ENCODE measurements around the gene PPP1R17.

DNA sequence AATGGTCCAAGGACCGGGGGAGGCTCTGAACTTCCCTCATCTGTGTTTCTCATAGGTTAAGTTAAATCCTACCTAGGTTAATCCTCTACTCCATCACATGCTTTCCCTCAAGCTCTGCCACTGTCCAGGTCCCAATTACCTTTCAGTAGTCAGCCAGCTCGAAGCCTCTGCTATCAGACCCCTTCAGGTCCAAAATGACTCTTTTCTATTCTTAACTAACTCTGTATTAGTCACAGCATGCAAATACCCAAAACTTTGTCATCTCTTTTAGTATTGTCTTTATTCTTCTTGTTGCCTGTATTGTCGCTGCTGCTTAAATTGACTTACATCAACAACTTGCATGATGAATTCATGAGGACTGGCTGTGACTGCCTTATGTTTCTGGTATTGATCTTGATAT, 15.3 kb downstream of the PPP1R17 start:
- TF ChIP-seq, protein P1, sequence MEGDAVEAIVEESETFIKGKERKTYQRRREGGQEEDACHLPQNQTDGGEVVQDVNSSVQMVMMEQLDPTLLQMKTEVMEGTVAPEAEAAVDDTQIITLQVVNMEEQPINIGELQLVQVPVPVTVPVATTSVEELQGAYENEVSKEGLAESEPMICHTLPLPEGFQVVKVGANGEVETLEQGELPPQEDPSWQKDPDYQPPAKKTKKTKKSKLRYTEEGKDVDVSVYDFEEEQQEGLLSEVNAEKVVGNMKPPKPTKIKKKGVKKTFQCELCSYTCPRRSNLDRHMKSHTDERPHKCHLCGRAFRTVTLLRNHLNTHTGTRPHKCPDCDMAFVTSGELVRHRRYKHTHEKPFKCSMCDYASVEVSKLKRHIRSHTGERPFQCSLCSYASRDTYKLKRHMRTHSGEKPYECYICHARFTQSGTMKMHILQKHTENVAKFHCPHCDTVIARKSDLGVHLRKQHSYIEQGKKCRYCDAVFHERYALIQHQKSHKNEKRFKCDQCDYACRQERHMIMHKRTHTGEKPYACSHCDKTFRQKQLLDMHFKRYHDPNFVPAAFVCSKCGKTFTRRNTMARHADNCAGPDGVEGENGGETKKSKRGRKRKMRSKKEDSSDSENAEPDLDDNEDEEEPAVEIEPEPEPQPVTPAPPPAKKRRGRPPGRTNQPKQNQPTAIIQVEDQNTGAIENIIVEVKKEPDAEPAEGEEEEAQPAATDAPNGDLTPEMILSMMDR (IDR thresholded peaks at IDR 0.05), result no peak
- TF ChIP-seq POLR2AphosphoS5 (IDR thresholded peaks at IDR 0.05), result no peak

All from stomach (tissue), 4 donors.